RWPE2 (cell line): ENCODE measurements around the gene E4F1.
A peak's percentile ranks its signal among the peaks of the same experiment; 100 is the strongest.

Source experiments
- ATAC-seq: fragments of 200-7000 bp; cut with Tn5 transposase; 3 replicates; pipeline ENCODE4 v1.9.1; 2021; ENCODE audit warnings: low read depth
- DNase-seq: peaks from one replicate; pipeline ENCODE4 v3.0.0-alpha.2; 2020; ENCODE audit warnings: low spot score
- H3K27ac ChIP-seq: fragments of 450-650 bp; 2 replicates; pipeline ENCODE4 v1.5.1; 2017; ENCODE audit warnings: mild to moderate bottlenecking; ENCODE audit not compliant: poor library complexity, severe bottlenecking
- H3K27me3 ChIP-seq: fragments of 250-450 bp; sonication (Bioruptor Pico); 2 replicates; pipeline ENCODE4 v1.5.1; 2021; ENCODE audit warnings: mild to moderate bottlenecking, moderate library complexity; ENCODE audit not compliant: insufficient read depth, poor library complexity, severe bottlenecking
- H3K36me3 ChIP-seq: fragments of 250-450 bp; sonication (Bioruptor Pico); 2 replicates; pipeline ENCODE4 v1.5.1; 2020; ENCODE audit warnings: low read depth, mild to moderate bottlenecking, moderate library complexity
- H3K4me1 ChIP-seq: fragments of 250-450 bp; sonication (Bioruptor Pico); 2 replicates; pipeline ENCODE4 v1.5.1; 2021; ENCODE audit warnings: mild to moderate bottlenecking, moderate library complexity; ENCODE audit not compliant: insufficient read depth, poor library complexity, severe bottlenecking
- H3K4me3 ChIP-seq: fragments of 250-450 bp; sonication (Bioruptor Pico); 2 replicates; pipeline ENCODE4 v1.5.1; 2021; ENCODE audit warnings: mild to moderate bottlenecking, moderate library complexity; ENCODE audit not compliant: severe bottlenecking
- H3K9me3 ChIP-seq: fragments of 250-450 bp; sonication (Bioruptor Pico); 2 replicates; pipeline ENCODE4 v1.5.1; 2021; ENCODE audit warnings: mild to moderate bottlenecking, moderate library complexity; ENCODE audit not compliant: severe bottlenecking
- TF ChIP-seq, protein P1 (sequence below): fragments of 450-650 bp; IDR thresholded peaks from one replicate; pipeline ENCODE4 v1.5.1; 2017; ENCODE audit warnings: mild to moderate bottlenecking, moderate library complexity; ENCODE audit not compliant: poor library complexity, severe bottlenecking

E4F1 gene

DNA sequence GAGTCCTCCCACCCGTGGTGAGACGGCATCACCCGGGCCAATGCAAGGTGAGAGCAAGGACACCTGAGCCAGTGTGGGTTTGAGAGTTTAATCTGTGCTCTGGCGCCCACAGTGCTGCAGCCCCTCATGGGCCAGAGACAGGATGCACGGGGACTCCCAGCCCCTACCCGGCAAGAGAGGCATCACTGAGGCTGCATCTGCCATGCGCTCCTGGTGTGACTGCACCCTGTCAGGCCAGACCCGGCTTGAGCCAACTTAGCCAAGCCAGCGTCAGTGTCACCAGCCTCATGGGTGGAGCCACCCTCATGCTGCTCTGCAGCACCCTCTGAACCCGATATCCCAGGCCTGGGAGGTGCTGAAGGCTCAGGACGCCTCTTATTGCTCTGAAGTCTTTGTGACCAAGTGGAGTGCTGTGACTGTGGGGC, 11.5 kb upstream of the E4F1 start:
- Histone ChIP-seq H3K36me3 (peaks cover 42% of the 10 kb centered on the region), H3K27ac (peak overlapping the region; percentile 84), H3K9me3 (no peaks in the 10 kb centered on the region), H3K27me3 (no peaks in the 10 kb centered on the region), H3K4me3 (no peak overlapping the region), H3K4me1 (peaks cover 8% of the 10 kb centered on the region)
- DNase-seq (peak; percentile 59), ATAC-seq (no peak)
- TF ChIP-seq, protein P1, sequence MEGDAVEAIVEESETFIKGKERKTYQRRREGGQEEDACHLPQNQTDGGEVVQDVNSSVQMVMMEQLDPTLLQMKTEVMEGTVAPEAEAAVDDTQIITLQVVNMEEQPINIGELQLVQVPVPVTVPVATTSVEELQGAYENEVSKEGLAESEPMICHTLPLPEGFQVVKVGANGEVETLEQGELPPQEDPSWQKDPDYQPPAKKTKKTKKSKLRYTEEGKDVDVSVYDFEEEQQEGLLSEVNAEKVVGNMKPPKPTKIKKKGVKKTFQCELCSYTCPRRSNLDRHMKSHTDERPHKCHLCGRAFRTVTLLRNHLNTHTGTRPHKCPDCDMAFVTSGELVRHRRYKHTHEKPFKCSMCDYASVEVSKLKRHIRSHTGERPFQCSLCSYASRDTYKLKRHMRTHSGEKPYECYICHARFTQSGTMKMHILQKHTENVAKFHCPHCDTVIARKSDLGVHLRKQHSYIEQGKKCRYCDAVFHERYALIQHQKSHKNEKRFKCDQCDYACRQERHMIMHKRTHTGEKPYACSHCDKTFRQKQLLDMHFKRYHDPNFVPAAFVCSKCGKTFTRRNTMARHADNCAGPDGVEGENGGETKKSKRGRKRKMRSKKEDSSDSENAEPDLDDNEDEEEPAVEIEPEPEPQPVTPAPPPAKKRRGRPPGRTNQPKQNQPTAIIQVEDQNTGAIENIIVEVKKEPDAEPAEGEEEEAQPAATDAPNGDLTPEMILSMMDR = no peak

DNA sequence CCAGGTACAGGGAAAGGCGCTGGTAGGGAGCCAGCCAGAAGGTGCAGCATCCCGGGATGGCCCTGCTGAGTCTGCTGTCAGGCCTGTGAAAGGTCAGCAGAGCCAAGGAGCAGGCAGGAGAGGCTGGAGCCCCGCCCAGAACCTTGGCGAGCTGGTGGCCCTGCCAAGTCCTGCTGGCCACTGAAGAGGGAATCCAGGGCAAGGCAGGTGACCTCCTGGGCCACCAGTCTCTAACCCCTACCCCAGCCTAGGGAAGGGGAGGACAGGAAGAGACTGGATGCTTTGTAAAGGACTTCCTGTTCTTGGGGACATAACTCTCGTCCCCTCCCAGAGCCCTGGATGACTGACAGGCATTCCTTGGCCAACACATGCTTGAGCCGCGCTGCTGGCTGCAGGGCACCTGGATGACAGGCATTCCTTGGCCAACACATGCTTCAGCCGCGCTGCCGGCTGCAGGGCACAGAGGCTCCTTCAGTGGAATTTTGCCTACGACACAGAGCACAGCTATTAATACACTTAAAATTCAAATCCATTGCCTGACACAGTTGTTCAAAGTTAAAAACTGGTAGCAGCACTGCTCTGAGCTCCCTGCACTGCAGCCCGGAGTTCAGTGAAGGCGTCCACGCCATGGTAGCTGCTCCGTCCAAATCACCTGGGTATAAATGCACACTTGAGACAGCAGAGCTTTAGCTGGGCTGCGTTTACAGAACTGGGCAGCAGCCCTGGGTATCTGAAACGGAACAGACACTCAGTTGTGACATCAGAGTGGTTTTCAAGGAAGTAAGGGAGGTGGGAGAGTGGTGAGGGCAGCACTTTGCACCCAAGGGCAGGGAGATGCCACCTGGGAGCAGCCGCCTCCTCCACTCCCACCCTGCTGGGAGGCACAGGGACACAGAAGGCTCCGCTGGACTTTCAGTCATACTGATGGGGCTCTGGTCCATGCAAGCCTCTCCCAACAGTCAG, 10.7 kb upstream of the E4F1 start:
- peaks cover 35% of the 10 kb centered on the region for H3K36me3 ChIP-seq
- H3K9me3 ChIP-seq = no peaks in the 10 kb centered on the region
- peak overlapping the region; percentile 76 for H3K4me3 ChIP-seq
- H3K27ac ChIP-seq = peak overlapping the region; percentile 84
- TF ChIP-seq, protein P1 = no peak
- DNase-seq (no peak), ATAC-seq (no peak)
- H3K27me3 ChIP-seq = no peaks in the 10 kb centered on the region
- H3K4me1 ChIP-seq = peaks cover 8% of the 10 kb centered on the region

DNA sequence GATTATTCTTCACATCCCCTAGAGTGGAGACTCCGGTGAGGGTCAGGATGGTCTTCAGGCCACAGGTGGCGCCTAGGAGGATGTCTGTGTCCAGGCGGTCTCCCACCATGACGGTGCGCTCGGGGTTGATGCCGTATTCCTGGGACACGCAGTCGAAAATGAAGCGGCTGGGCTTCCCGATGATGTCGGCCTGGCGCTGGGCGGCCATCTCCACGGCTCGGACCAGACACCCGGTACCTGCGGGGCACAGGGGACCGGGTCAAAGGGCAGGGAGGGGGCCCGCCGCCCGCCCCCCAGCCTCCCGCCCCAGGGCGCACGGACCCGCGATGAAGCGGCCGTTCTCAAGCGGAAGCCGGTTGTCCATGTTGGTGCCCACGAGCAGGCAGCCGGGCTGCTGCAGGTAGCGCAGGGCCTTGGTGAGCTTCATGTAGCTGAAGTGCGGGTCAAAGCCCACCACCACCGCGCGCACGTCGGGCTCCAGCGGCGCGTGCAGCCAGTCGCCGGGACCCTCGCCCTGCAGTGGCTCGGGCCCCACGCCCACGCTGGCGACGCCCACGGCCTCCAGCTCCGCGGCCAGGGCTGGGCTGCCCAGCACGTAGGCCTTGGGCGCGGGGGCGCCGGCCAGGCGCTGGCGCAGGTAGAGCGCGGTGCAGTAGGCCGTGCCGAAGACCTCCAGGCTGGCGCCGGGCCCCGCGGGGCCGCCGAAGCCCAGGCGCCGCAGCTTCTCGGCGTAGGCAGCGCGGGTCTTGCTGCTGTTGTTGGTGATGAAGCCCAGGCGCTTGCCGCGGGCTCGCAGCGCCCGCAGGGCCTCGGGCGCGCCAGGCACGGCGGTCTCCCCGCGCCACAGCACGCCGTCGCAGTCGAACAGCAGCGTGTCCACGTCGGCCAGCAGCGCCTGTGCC, 9.3 kb upstream of the E4F1 start:
- H3K4me3 ChIP-seq = peak overlapping the region; percentile 76
- H3K4me1 ChIP-seq = peaks cover 8% of the 10 kb centered on the region
- TF ChIP-seq, protein P1 = no peak
- no peak for ATAC-seq
- no peaks in the 10 kb centered on the region for H3K27me3 ChIP-seq
- H3K36me3 ChIP-seq = peaks cover 20% of the 10 kb centered on the region
- H3K9me3 ChIP-seq = no peaks in the 10 kb centered on the region
- peak overlapping the region; percentile 84 for H3K27ac ChIP-seq
- no peak for DNase-seq

DNA sequence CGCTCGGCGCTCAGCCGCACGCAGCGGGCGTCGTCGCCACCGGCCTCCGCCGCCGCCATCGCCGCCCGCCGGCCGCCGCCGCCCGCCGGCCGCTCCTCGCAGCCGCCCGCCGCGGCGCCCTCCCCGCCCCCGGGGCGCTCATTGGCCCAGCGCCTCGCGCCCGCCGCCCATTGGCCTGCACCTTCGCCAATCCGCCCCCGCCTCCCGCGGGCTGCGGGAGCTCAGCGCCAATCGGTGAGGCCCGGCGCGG, 8.7 kb upstream of the E4F1 start, which contains the start of gene PGP:
Gene PGP, minus strand, starts transcription at position 122 of the 250 bp plus-strand sequence. Its CDS starts 63 bp downstream, at position 59.
- H3K4me1 ChIP-seq = peaks cover 8% of the 10 kb centered on the region
- ATAC-seq = peak; percentile 76; the same call in 2 of the 3 replicates
- H3K27ac ChIP-seq = peak within 1 kb of the TSS; percentile 84
- TF ChIP-seq, protein P1 = no peak
- no peaks in the 10 kb centered on the region for H3K9me3 ChIP-seq
- peak within 1 kb of the TSS; percentile 76 for H3K4me3 ChIP-seq
- peaks cover 20% of the 10 kb centered on the region for H3K36me3 ChIP-seq
- DNase-seq = no peak
- H3K27me3 ChIP-seq = no peaks in the 10 kb centered on the region
